GM12878 (cell line): ENCODE data around the gene HIVEP2. TPM values are rescaled to one million over a fixed set of nuclear protein-coding genes. Genes with fewer than 3 reads are reported as not detected.
A peak's percentile ranks its signal among the peaks of the same experiment; 100 is the strongest.

Experiments used
- ATF7 ChIP-seq: fragments of 450-650 bp; IDR thresholded peaks from 2 replicates; pipeline ENCODE4 v1.6.1; 2016; ENCODE audit warnings: low read depth, mild to moderate bottlenecking
- BCL11A ChIP-seq: IDR thresholded peaks from 2 replicates; pipeline ENCODE4 v1.6.1; 2011; ENCODE audit warnings: low read depth, low read length
- CBX3 ChIP-seq: fragments of 200-600 bp; sonication (generic); IDR thresholded peaks from 2 replicates; pipeline ENCODE4 v1.6.1; 2016; ENCODE audit warnings: low read depth, borderline replicate concordance
- CEBPB ChIP-seq, 2 experiments: fragments of 150-350 bp in 1 of 2; IDR thresholded peaks; 2 replicates each; pipeline ENCODE4 v1.6.1; 2012 to 2014; ENCODE audit warnings: low read depth in 2 of 2, low read length in 2 of 2, borderline replicate concordance in 1 of 2, inconsistent platforms in 1 of 2
- DPF2 ChIP-seq: fragments of 450-650 bp; IDR thresholded peaks from 2 replicates; pipeline ENCODE4 v1.6.1; 2017; ENCODE audit warnings: mild to moderate bottlenecking
- EZH2 ChIP-seq: IDR thresholded peaks from 2 replicates; pipeline ENCODE4 v1.6.1; 2012; ENCODE audit warnings: low read depth, mild to moderate bottlenecking, control low read depth, inconsistent platforms, low read length, borderline replicate concordance; ENCODE audit not compliant: control insufficient read depth
- FOS ChIP-seq: IDR thresholded peaks from 3 replicates; pipeline ENCODE4 v1.6.1; 2011; ENCODE audit warnings: borderline replicate concordance; ENCODE audit not compliant: insufficient read length; ENCODE audit errors: extremely low read depth
- HDAC6 ChIP-seq: fragments of 200-600 bp; sonication (generic); IDR thresholded peaks from one replicate; pipeline ENCODE4 v1.8.0; 2017; ENCODE audit warnings: antibody characterized with exemption; ENCODE audit not compliant: unreplicated experiment
- JUND ChIP-seq: IDR thresholded peaks from 2 replicates; pipeline ENCODE4 v1.6.1; 2012; ENCODE audit warnings: low read depth, mild to moderate bottlenecking, low read length, improper control_type of control experiment, moderate library complexity
- KAT2A ChIP-seq: conservative IDR thresholded peaks from 2 replicates; pipeline ENCODE4 v1.6.1; 2011; ENCODE audit warnings: low read depth, low read length; ENCODE audit not compliant: control insufficient read depth
- KDM1A ChIP-seq: fragments of 200-600 bp; sonication (generic); IDR thresholded peaks from 2 replicates; pipeline ENCODE4 v1.6.1; 2016; ENCODE audit warnings: borderline replicate concordance
- MEF2A ChIP-seq: IDR thresholded peaks from 2 replicates; pipeline ENCODE4 v1.6.1; 2011; ENCODE audit warnings: low read depth, mild to moderate bottlenecking, low read length, moderate library complexity; ENCODE audit not compliant: insufficient read depth
- MXI1 ChIP-seq: fragments of 150-350 bp; IDR thresholded peaks from 2 replicates; pipeline ENCODE4 v1.6.1; 2011; ENCODE audit warnings: low read depth, mild to moderate bottlenecking, inconsistent platforms, low read length, improper control_type of control experiment
- NFIC ChIP-seq: IDR thresholded peaks from 2 replicates; pipeline ENCODE4 v1.6.1; 2012; ENCODE audit warnings: low read depth, mild to moderate bottlenecking, inconsistent platforms, low read length, moderate library complexity
- PAX8 ChIP-seq: fragments of 450-650 bp; IDR thresholded peaks from 2 replicates; pipeline ENCODE4 v1.6.1; 2017; ENCODE audit warnings: mild to moderate bottlenecking, moderate library complexity
- POLR2AphosphoS2 ChIP-seq: IDR thresholded peaks from 2 replicates; pipeline ENCODE4 v1.6.1; 2011; ENCODE audit warnings: low read depth, mild to moderate bottlenecking, low read length, improper control_type of control experiment, moderate library complexity
- RAD51 ChIP-seq: fragments of 450-650 bp; IDR thresholded peaks from 2 replicates; pipeline ENCODE4 v1.6.1; 2016; ENCODE audit warnings: moderate library complexity, mild to moderate bottlenecking, inconsistent platforms
- RFX5 ChIP-seq: IDR thresholded peaks from 2 replicates; pipeline ENCODE4 v1.6.1; 2011; ENCODE audit warnings: low read depth, low read length, improper control_type of control experiment
- SIX5 ChIP-seq: IDR thresholded peaks from 2 replicates; pipeline ENCODE4 v1.6.1; 2011; ENCODE audit warnings: mild to moderate bottlenecking, low read depth, low read length, moderate library complexity; ENCODE audit not compliant: severe bottlenecking
- SRF ChIP-seq, 2 experiments: IDR thresholded peaks; 2 replicates each; pipeline ENCODE4 v1.6.1; 2011; ENCODE audit warnings: low read depth in 2 of 2, low read length in 2 of 2, mild to moderate bottlenecking in 1 of 2, moderate library complexity in 1 of 2
- SUPT20H ChIP-seq: IDR thresholded peaks from 2 replicates; pipeline ENCODE4 v1.6.1; 2011; ENCODE audit warnings: low read depth, mild to moderate bottlenecking, low read length, moderate library complexity, borderline replicate concordance; ENCODE audit not compliant: control insufficient read depth
- SUZ12 ChIP-seq: fragments of 200-600 bp; sonication (generic); IDR thresholded peaks from one replicate; pipeline ENCODE4 v1.6.1; 2018; ENCODE audit warnings: antibody characterized with exemption, mild to moderate bottlenecking; ENCODE audit not compliant: unreplicated experiment
- TAF1 ChIP-seq: IDR thresholded peaks from 2 replicates; pipeline ENCODE4 v1.6.1; 2011; ENCODE audit warnings: mild to moderate bottlenecking, low read depth, low read length, borderline replicate concordance
- TARDBP ChIP-seq: IDR thresholded peaks from 2 replicates; pipeline ENCODE4 v1.6.1; 2016; ENCODE audit warnings: borderline replicate concordance
- WRNIP1 ChIP-seq: IDR thresholded peaks from 2 replicates; pipeline ENCODE4 v1.6.1; 2011; ENCODE audit warnings: low read depth, low read length, improper control_type of control experiment, borderline replicate concordance
- polyA plus RNA-seq, 11 experiments: library from polyadenylated mRNA; depleted of rRNA in 4 of 11; unstranded in 6 of 11; stranded (reverse) in 5 of 11; fragments of >200 nt; fragmentation: Nextera tagmentation in 4 of 11; fragmentation: Illumina TruSeq in 1 of 11; extraction: Ambion mirVana in 4 of 11; extraction: Trizol in 1 of 11; gene quantifications; 1 replicate in 1 of 11; 2 replicates in 10 of 11; pipeline versions ENCODE4 v1.2.1 to v1.2.3, GENCODE V29; 2011 to 2016; ENCODE audit warnings: inconsistent platforms in 2 of 11, missing spikeins in 2 of 11, low read depth in 1 of 11
- total RNA-seq, 4 experiments: library from RNA; depleted of rRNA in 3 of 4; stranded (reverse); fragments of >200 nt in 3 of 4; fragmentation: Illumina TruSeq in 1 of 4; extraction: Trizol in 1 of 4; gene quantifications; 2 replicates each; pipeline versions ENCODE4 v1.2.1 to v1.2.3, GENCODE V29; 2013 to 2021
- TF ChIP-seq, protein P1 (sequence below): IDR thresholded peaks from 2 replicates; pipeline ENCODE4 v1.6.1; 2011; ENCODE audit warnings: low read depth, mild to moderate bottlenecking, low read length, moderate library complexity, borderline replicate concordance; ENCODE audit errors: extremely low read depth
- TF ChIP-seq, protein P2 (sequence below): fragments of 450-650 bp; IDR thresholded peaks from 2 replicates; pipeline ENCODE4 v1.6.1; 2014; ENCODE audit warnings: mild to moderate bottlenecking
- TF ChIP-seq, protein P3 (sequence below): fragments of 450-650 bp; formaldehyde crosslinking; IDR thresholded peaks from 2 replicates; pipeline ENCODE4 v1.4.0; 2020; ENCODE audit warnings: mild to moderate bottlenecking, moderate library complexity

HIVEP2 gene
- total and polyA plus RNA-seq, 10 of the 15 experiments (the other 5 are each of a cell fraction or from before 2014, with no cell fraction given), result 1.2 to 15.7 (median 10.2) TPM

DNA sequence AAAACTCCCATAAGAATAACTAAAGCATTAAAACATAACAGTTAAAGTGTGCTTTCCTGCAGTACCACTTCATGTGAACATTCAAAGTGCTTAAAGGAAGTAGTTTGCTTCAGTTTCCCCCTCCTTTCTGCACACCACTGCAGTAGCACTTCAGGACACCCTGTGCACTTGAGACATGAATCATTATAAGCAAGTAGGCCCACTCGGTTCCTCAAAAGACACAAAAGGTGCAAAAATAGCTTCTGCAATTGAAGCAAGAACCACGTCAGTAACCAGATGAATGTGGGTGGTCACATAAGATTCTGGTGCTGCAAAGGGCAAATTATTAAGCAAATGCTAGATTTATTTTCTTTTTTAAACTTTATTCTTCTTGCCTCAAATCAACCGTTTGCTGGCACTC is 160.6 kb downstream of the HIVEP2 start (continued):
- no peak for TF ChIP-seq POLR2AphosphoS2
- TF ChIP-seq SRF (IDR thresholded peaks at IDR 0.05; ENCODE audit: low read depth in 2 of 2, low read length in 2 of 2), result no peak
- no peak for TF ChIP-seq RAD51
- no peak for TF ChIP-seq SUZ12
- TF ChIP-seq BCL11A, result peak; percentile 94
- TF ChIP-seq MEF2A, result peak; percentile 98
- no peak for TF ChIP-seq FOS
- TF ChIP-seq TAF1, result 0 out of 2 replicates have a peak, but pooled peaks have one; percentile 52
- peak; percentile 91 for TF ChIP-seq ATF7
- peak; percentile 95 for TF ChIP-seq DPF2
- no peak for TF ChIP-seq SIX5
- peak; percentile 92 for TF ChIP-seq NFIC
- no peak for TF ChIP-seq HDAC6
- TF ChIP-seq, protein P1, sequence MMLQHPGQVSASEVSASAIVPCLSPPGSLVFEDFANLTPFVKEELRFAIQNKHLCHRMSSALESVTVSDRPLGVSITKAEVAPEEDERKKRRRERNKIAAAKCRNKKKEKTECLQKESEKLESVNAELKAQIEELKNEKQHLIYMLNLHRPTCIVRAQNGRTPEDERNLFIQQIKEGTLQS, result no peak
- TF ChIP-seq SUPT20H, result no peak
- no peak for TF ChIP-seq EZH2
- no peak for TF ChIP-seq WRNIP1
- no peak for TF ChIP-seq KAT2A
- no peak for TF ChIP-seq CBX3
- TF ChIP-seq JUND, result no peak
- no peak for TF ChIP-seq KDM1A
- TF ChIP-seq MXI1, result no peak
- TF ChIP-seq PAX8, result no peak
- TF ChIP-seq, protein P2, sequence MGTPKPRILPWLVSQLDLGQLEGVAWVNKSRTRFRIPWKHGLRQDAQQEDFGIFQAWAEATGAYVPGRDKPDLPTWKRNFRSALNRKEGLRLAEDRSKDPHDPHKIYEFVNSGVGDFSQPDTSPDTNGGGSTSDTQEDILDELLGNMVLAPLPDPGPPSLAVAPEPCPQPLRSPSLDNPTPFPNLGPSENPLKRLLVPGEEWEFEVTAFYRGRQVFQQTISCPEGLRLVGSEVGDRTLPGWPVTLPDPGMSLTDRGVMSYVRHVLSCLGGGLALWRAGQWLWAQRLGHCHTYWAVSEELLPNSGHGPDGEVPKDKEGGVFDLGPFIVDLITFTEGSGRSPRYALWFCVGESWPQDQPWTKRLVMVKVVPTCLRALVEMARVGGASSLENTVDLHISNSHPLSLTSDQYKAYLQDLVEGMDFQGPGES, result no peak
- 0 out of 4 replicates have a peak, but pooled peaks of 1 of the 2 experiments have one; percentile 52 for TF ChIP-seq CEBPB (IDR thresholded peaks at IDR 0.05; ENCODE audit: borderline replicate concordance in 1 of 2, low read depth in 2 of 2, low read length in 2 of 2)
- no peak for TF ChIP-seq RFX5
- TF ChIP-seq, protein P3, sequence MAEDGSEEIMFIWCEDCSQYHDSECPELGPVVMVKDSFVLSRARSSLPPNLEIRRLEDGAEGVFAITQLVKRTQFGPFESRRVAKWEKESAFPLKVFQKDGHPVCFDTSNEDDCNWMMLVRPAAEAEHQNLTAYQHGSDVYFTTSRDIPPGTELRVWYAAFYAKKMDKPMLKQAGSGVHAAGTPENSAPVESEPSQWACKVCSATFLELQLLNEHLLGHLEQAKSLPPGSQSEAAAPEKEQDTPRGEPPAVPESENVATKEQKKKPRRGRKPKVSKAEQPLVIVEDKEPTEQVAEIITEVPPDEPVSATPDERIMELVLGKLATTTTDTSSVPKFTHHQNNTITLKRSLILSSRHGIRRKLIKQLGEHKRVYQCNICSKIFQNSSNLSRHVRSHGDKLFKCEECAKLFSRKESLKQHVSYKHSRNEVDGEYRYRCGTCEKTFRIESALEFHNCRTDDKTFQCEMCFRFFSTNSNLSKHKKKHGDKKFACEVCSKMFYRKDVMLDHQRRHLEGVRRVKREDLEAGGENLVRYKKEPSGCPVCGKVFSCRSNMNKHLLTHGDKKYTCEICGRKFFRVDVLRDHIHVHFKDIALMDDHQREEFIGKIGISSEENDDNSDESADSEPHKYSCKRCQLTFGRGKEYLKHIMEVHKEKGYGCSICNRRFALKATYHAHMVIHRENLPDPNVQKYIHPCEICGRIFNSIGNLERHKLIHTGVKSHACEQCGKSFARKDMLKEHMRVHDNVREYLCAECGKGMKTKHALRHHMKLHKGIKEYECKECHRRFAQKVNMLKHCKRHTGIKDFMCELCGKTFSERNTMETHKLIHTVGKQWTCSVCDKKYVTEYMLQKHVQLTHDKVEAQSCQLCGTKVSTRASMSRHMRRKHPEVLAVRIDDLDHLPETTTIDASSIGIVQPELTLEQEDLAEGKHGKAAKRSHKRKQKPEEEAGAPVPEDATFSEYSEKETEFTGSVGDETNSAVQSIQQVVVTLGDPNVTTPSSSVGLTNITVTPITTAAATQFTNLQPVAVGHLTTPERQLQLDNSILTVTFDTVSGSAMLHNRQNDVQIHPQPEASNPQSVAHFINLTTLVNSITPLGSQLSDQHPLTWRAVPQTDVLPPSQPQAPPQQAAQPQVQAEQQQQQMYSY (CRISPR knock-in tag), result no peak
- 0 out of 2 replicates have a peak, but pooled peaks have one; percentile 52 for TF ChIP-seq TARDBP
